AG09319 (cell line): Measurements from ENCODE around the gene OLFM2.

Experiments
- DNase-seq: peaks from one replicate; pipeline ENCODE4 v3.0.0-alpha.2; 2010; ENCODE audit warnings: low read depth; ENCODE audit errors: extremely low read depth
- TF ChIP-seq, protein P1 (sequence below): IDR thresholded peaks from 2 replicates; pipeline ENCODE4 v1.5.1; 2011; ENCODE audit warnings: low read depth, mild to moderate bottlenecking, inconsistent platforms, low read length, moderate library complexity

OLFM2 gene

DNA sequence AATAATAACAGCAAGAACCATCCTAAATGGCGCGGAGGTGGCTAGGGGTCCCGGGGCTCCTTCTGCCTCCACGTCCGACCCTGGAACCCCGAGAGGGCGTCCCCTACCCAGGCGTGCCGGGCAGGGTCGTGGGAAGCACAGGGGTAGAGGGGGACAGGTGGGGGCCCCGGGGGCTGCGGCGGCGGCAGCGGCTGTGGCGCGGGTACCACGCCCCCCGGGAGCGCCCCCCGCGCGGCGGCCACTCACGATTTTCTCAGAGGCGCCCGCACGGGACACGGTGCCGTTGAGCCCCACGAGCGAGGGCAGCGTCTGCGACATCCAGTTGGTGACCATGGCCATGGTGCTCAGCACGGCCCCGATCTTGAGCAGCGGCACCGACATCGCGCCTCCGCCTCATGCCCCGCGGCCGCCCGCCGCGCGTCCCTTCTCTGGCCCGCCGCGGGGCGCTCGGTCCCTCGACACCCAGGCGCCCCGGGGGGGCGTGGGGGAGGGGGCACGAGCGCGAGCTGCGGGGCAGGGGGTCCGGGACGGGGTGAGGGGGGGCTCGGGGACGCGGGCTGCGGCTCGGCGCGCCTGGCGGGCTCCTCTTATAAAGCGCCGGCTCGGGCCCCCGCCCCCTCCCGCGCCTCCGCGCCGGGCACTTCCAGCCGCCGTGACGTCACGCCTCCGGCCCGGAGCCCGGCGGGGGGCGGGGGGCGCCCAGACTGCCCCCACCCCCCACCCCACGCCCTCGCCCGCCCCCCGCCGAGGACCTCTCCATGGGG, 22.9 kb downstream of the OLFM2 start:
- DNase-seq, result no peak
- TF ChIP-seq, protein P1, sequence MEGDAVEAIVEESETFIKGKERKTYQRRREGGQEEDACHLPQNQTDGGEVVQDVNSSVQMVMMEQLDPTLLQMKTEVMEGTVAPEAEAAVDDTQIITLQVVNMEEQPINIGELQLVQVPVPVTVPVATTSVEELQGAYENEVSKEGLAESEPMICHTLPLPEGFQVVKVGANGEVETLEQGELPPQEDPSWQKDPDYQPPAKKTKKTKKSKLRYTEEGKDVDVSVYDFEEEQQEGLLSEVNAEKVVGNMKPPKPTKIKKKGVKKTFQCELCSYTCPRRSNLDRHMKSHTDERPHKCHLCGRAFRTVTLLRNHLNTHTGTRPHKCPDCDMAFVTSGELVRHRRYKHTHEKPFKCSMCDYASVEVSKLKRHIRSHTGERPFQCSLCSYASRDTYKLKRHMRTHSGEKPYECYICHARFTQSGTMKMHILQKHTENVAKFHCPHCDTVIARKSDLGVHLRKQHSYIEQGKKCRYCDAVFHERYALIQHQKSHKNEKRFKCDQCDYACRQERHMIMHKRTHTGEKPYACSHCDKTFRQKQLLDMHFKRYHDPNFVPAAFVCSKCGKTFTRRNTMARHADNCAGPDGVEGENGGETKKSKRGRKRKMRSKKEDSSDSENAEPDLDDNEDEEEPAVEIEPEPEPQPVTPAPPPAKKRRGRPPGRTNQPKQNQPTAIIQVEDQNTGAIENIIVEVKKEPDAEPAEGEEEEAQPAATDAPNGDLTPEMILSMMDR, result no peak

DNA sequence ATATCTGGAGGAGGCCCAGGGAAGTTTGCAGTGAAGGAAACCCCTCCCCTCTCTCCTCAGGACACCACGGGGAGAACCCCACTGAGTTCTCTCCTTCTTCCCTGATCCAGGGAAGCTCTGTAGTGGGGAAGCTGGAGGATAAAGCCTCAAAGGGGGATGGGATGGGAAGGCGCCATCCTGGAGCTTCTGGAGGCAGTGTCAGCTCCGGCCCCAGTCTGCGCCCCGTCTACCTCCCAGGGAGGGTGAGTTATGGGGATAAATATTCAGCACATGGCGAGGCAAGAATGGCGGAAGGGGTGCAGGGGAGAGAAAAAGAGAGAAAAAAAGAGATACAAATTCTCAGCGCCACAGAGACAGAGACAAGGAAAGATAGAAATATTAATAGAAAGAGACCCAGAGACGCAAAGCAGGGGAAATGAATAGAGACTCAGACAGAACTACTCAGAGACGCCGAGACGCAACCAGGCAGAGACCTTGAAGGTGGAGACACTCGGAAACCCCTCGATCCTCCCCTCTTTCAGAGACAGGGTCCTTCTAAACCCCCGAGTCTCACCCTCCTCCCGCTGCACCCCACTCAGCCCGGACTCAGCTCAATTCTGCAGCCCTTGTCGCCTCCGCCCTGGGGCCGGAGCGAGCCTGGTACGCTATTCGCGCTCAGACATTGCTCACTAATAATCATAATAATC, 23.6 kb downstream of the OLFM2 start:
- DNase-seq, result no peak
- TF ChIP-seq, protein P1, result no peak

DNA sequence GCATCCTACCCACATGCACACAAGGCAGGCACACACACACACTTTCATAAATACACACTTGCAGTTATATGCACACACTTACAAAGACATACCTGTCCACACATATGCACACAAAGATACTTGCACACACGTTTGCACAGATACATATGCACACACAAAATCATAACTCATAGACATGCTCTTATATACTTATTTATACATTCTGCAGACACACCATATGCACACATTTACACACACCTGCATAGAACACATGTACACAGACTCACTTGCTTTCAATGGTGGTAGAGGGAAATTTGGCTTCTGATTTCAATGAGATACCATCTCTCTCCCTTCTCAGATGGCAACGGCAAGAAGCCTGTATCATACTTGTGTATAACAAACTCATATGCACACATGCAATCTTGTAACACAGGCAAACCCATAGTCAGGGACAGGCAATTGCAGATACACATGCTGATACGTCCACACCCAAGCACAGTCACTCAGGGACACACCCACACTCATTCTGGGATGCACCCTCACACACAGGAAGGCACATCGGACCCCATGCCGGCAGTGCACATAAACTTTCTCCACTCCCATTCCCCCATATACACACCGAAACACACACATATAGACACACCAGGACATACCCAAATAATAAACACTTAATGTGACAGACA, 24.7 kb downstream of the OLFM2 start:
- TF ChIP-seq, protein P1, result no peak

DNA sequence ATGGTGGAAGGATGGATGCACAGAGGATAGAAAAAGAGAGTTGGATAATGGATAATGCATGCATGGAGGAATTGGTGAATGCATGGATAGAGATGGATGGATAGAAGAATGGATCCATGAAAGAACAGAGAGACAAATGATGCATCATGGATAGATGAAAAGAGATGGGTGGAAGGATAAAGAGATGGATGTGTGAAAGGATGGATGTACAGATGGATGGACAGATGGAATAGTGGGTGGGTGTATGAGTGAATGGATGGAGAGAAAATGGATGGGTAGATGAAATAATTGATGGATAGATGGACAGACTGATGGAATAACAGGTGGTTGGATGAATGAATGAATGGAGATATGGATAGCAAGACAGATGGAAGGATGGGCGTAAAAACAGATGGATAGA, 25.7 kb downstream of the OLFM2 start:
- TF ChIP-seq, protein P1, result no peak

More for the DNA sequence above, 24.7 kb downstream of the OLFM2 start:
- DNase-seq, result no peak

DNA sequence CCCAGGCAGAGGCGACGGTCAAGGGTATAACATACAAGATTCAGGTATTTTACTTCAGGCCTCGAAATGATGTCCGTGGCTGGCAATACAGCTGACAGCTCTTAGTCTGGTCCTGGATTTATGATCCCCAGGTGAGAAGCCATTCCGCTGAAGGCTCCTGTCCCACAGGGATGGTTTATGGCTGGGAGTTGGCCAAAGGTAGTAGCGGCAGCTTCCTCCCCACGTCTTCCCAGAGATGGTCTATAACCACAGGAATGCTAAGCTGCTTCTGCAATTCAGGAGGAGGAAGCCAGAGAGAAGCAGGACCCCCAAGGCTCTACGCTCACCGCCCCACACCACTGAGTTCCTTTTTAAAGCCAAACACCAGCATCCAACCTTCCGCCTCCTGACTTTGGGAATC, 27.1 kb downstream of the OLFM2 start:
- TF ChIP-seq, protein P1, result no peak
- no peak for DNase-seq

More for the DNA sequence above, 25.7 kb downstream of the OLFM2 start:
- no peak for DNase-seq

DNA sequence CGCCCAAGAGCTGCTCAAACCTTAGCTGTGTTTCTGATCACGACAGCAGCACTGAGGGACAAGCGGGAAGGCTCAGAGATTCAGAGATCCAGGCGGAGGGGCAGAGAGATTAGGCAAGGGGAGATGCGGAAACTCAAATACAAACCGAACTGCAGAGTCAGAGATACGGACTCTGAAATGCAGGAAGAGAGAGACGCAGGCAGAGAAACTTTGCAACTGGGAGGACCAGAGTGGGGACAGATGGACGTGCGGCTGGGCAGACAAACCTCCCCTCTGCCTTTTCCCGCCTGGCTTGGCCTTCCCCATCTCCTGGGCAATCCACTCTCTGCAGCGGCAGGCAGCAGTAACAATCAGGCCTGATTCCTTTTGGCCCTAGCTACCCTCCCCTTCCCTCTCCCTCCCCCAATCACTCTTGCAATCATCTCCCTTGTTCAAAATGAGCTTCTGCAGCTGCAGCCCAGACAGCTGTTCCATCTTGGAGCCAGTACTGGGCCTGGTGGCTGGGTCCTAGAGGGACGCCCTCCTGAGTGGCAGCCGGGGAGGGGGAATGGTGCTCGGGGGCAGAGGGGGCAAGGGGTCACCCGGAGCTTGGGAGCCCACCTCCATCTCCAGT, 29.7 kb downstream of the OLFM2 start:
- TF ChIP-seq, protein P1, result no peak
- no peak for DNase-seq
